IMR-90 (cell line): ENCODE results near the gene PIGBOS1. TPM values are rescaled to one million over a fixed set of nuclear protein-coding genes. Genes with fewer than 3 reads are reported as not detected.
"Not testable (repeated sequence)": the region's sequence is repeated elsewhere in the genome, so short reads cannot be mapped to it uniquely, and the experiment has no call there.

Experiments used
- ATAC-seq: fragments of 200-7000 bp; cut with Tn5 transposase; 2 replicates; pipeline ENCODE4 v1.9.1; 2020; ENCODE audit warnings: low read depth, mild to moderate bottlenecking, moderate library complexity
- BruUV-seq: library from RNA; stranded (reverse); fragments of 400-500 nt; replicated peaks from 2 replicates; lab custom pipeline; 2021; lab: Mats Ljungman, UMichigan
- CTCF ChIA-PET: fragments of 300-600 bp; formaldehyde crosslinking; extraction: SDS; loops from one replicate; lab custom pipeline; 2021; ENCODE audit warnings: antibody characterized with exemption; lab: Yijun Ruan, JAX
- POLR2A ChIA-PET: fragments of 300-600 bp; sonication (Branson Sonifier 250); formaldehyde crosslinking; loops from one replicate; lab custom pipeline; 2022; ENCODE audit warnings: antibody characterized with exemption; ENCODE audit not compliant: unreplicated experiment; lab: Charles Lee
- DNase-seq: peaks from one replicate; pipeline ENCODE4 v3.0.0; 2013
- H2AFZ ChIP-seq: replicated peaks from 2 replicates; pipeline ENCODE3; 2013; ENCODE audit warnings: low read length, mild to moderate bottlenecking; ENCODE audit not compliant: poor library complexity
- H2AK5ac ChIP-seq: 2 replicates; pipeline ENCODE4 v1.6.1; 2013; ENCODE audit warnings: low read depth, low read length, inconsistent platforms
- H2AK9ac ChIP-seq: replicated peaks from 2 replicates; pipeline ENCODE3; 2013; ENCODE audit warnings: mild to moderate bottlenecking, low read depth, low read length, moderate library complexity; ENCODE audit not compliant: poor library complexity
- H2BK120ac ChIP-seq: 2 replicates; pipeline ENCODE4 v1.6.1; 2013; ENCODE audit warnings: low read depth, low read length, inconsistent platforms
- H2BK15ac ChIP-seq: 3 replicates; pipeline ENCODE4 v1.6.1; 2013; ENCODE audit warnings: low read depth, low read length, inconsistent platforms
- H2BK20ac ChIP-seq: 2 replicates; pipeline ENCODE4 v1.6.1; 2013; ENCODE audit warnings: low read depth, mild to moderate bottlenecking, inconsistent platforms, low read length, moderate library complexity
- H2BK5ac ChIP-seq: 2 replicates; pipeline ENCODE4 v1.6.1; 2013; ENCODE audit warnings: mild to moderate bottlenecking, low read depth, low read length, inconsistent platforms; ENCODE audit not compliant: poor library complexity, severe bottlenecking
- H3K14ac ChIP-seq: replicated peaks from 2 replicates; pipeline ENCODE4 v1.6.1; 2013; ENCODE audit warnings: low read depth, low read length, inconsistent platforms
- H3K18ac ChIP-seq: 2 replicates; pipeline ENCODE4 v1.6.1; 2013; ENCODE audit warnings: low read depth, low read length, control low read depth
- H3K23ac ChIP-seq: 2 replicates; pipeline ENCODE4 v1.6.1; 2013; ENCODE audit warnings: low read depth, low read length, inconsistent platforms
- H3K27ac ChIP-seq: 2 replicates; pipeline ENCODE4 v1.5.1; 2013; ENCODE audit warnings: mild to moderate bottlenecking, control low read depth, low read length; ENCODE audit not compliant: insufficient read depth
- H3K27me3 ChIP-seq: 2 replicates; pipeline ENCODE4 v1.6.1; 2013; ENCODE audit warnings: low read length; ENCODE audit not compliant: control insufficient read depth, insufficient read depth
- H3K36me3 ChIP-seq: 2 replicates; pipeline ENCODE4 v1.6.1; 2013; ENCODE audit warnings: low read length, mixed read lengths; ENCODE audit not compliant: control insufficient read depth, insufficient read depth
- H3K4ac ChIP-seq: 2 replicates; pipeline ENCODE4 v1.6.1; 2013; ENCODE audit warnings: low read depth, low read length, inconsistent platforms
- H3K4me1 ChIP-seq: 2 replicates; pipeline ENCODE4 v1.6.1; 2013; ENCODE audit warnings: low read length, mixed read lengths; ENCODE audit not compliant: control insufficient read depth, insufficient read depth
- H3K4me2 ChIP-seq: 2 replicates; pipeline ENCODE4 v1.6.1; 2013; ENCODE audit warnings: low read depth, mild to moderate bottlenecking, control low read depth, low read length, moderate library complexity
- H3K4me3 ChIP-seq: 2 replicates; pipeline ENCODE4 v1.5.1; 2013; ENCODE audit warnings: low read depth, mild to moderate bottlenecking, control low read depth, low read length, moderate library complexity; ENCODE audit not compliant: insufficient read depth
- H3K56ac ChIP-seq: 2 replicates; pipeline ENCODE4 v1.6.1; 2013; ENCODE audit warnings: low read length, inconsistent platforms; ENCODE audit not compliant: insufficient read depth; ENCODE audit errors: extremely low read depth
- H3K79me1 ChIP-seq, 2 experiments: 2 replicates each; pipeline ENCODE4 v1.6.1; 2013; ENCODE audit warnings: low read length in 2 of 2, inconsistent platforms in 1 of 2, low read depth in 1 of 2
- H3K9ac ChIP-seq: 2 replicates; pipeline ENCODE4 v1.6.1; 2013; ENCODE audit warnings: low read depth, low read length, control low read depth
- H3K9me1 ChIP-seq: 2 replicates; pipeline ENCODE4 v1.6.1; 2013; ENCODE audit warnings: low read length, inconsistent platforms; ENCODE audit not compliant: insufficient read depth
- H3K9me3 ChIP-seq: 2 replicates; pipeline ENCODE4 v1.6.1; 2013; ENCODE audit warnings: low read length; ENCODE audit not compliant: control insufficient read depth, insufficient read depth
- H4K20me1 ChIP-seq: 2 replicates; pipeline ENCODE4 v1.6.1; 2013; ENCODE audit warnings: low read length, inconsistent platforms; ENCODE audit not compliant: insufficient read depth
- H4K5ac ChIP-seq: 2 replicates; pipeline ENCODE4 v1.6.1; 2013; ENCODE audit warnings: mild to moderate bottlenecking, low read depth, low read length, control low read depth
- H4K8ac ChIP-seq, 2 experiments: 2 replicates each; pipeline ENCODE4 v1.6.1; 2013; ENCODE audit warnings: low read depth in 2 of 2, low read length in 2 of 2, control low read depth in 1 of 2, inconsistent platforms in 1 of 2
- H4K91ac ChIP-seq: 2 replicates; pipeline ENCODE4 v1.6.1; 2013; ENCODE audit warnings: low read depth, low read length, inconsistent platforms; ENCODE audit not compliant: insufficient read depth
- RAD21 ChIP-seq: IDR thresholded peaks from 2 replicates; pipeline ENCODE4 v1.6.1; 2012; ENCODE audit warnings: low read length, improper control_type of control experiment
- RCOR1 ChIP-seq: IDR thresholded peaks from 2 replicates; pipeline ENCODE4 v1.6.1; 2012; ENCODE audit warnings: mild to moderate bottlenecking, low read length, improper control_type of control experiment; ENCODE audit not compliant: insufficient replicate concordance
- WGBS, 2 experiments: methylation state at CpG; one replicate each; pipeline versions ENCODE4 v1.1.5 to v1.1.7; 2013; ENCODE audit warnings: missing lambda C conversion rate in 2 of 2; ENCODE audit not compliant: insufficient read length in 1 of 2; ENCODE audit errors: extremely low coverage in 2 of 2; 5-methylcytosine and 5-hydroxymethylcytosine counted together
- dilution Hi-C: fragments of 300-500 bp; cut with HindIII; formaldehyde crosslinking; loops from one replicate; pipeline ENCODE4 v1.14.3; 2018; ENCODE audit warnings: low sequenced_read_pairs; ENCODE audit not compliant: unreplicated experiment
- in situ Hi-C: fragments of 300-500 bp; cut with MboI; formaldehyde crosslinking; loops from 3 replicates; pipeline ENCODE4 v1.14.3; 2019; ENCODE audit warnings: low sequenced_read_pairs, inconsistent platforms, mixed read lengths
- intact Hi-C: fragments of 100-400 bp; cut with micrococcal nuclease; formaldehyde crosslinking; loops from 2 replicates; pipeline ENCODE4 v1.10.0; 2022
- polyA plus RNA-seq, 3 experiments: library from polyadenylated mRNA; depleted of rRNA; stranded (reverse); fragments of >200 nt; gene quantifications; 2 replicates each; pipeline ENCODE4 v1.2.3, GENCODE V29; 2012; ENCODE audit warnings: low replicate concordance in 1 of 3
- total RNA-seq: library from RNA; depleted of rRNA; stranded (reverse); fragments of >200 nt; gene quantifications from 2 replicates; pipeline ENCODE4 v1.2.3, GENCODE V29; 2012

PIGBOS1 gene
- total and polyA plus RNA-seq, 2 of the 4 experiments (the other 2 are of a cell fraction), result 11.7 to 12.7 TPM

DNA sequence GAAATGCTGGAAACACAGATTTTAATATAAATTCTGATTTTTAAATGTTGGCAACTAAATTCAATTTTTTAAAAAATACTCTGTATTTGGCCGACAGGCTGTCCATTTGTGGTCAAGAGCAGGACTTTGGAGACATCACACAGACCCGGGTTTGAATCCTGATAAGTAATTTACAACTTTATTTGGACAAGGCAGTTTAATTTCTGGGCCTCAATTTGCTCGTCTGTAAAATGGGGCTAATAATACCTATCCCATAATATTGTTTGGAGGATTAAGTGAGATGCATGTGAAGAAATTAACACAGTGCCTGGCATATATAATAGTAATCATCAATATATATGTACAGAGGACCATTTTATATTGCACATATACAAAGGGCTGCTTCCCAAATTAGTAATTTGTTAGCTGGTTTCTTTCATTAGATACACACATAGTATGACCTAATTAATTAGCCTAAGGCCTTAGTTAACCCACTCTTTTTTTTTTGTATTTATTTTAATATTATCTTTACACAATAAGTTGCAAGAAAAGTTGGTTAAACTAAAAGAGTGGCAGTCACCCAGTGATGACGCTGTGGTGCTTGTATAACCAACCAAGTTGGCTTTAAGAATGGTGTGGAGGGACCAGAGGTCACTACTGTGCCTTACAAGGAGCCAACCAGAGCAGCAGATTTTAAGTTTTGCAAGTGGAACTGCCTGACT, 764 bp upstream of the PIGBOS1 start:
- no CpG with 5 or more reads among the region's 4 CpGs for WGBS, 2 experiments
- peak overlapping the region; percentile 42 for H4K91ac ChIP-seq
- ATAC-seq, result no peak
- H3K36me3 ChIP-seq, result no peaks in the 10 kb centered on the region
- peak overlapping the region; percentile 73 for H3K14ac ChIP-seq
- in situ Hi-C loops (no loop called here), dilution Hi-C loops (no loop called here), intact Hi-C loops (loop anchor here (1.0 to 2.0 kb wide), 2 partner anchors 89 to 115 kb away; partner anchors contain the start of genes CCPG1 and PIERCE2)
- no peak overlapping the region for H2BK15ac ChIP-seq
- H2AK9ac ChIP-seq, result no peak overlapping the region
- ChIA-PET POLR2A (interaction anchor here (0.6 kb wide), 1 partner anchor 51 kb away, joined by 4 read pairs; no protein-coding TSS in a partner anchor), CTCF (interaction anchor here (0.7 kb wide), 1 partner anchor 89 kb away, joined by 4 read pairs; no protein-coding TSS in a partner anchor)
- no peaks in the 10 kb centered on the region for H3K9me3 ChIP-seq
- H3K27me3 ChIP-seq, result no peaks in the 10 kb centered on the region
- H4K20me1 ChIP-seq, result no peaks in the 10 kb centered on the region
- peak overlapping the region; percentile 62 for H3K4me2 ChIP-seq
- peak overlapping the region; percentile 89 to 99 for H4K8ac ChIP-seq
- peak overlapping the region; percentile 56 for H2BK5ac ChIP-seq
- DNase-seq, result peak; percentile 5
- no peak overlapping the region for H2BK20ac ChIP-seq
- H2BK120ac ChIP-seq, result peak overlapping the region; percentile 44; the same call in 1 of the 2 replicates
- H4K5ac ChIP-seq, result peak overlapping the region; percentile 83
- H3K18ac ChIP-seq, result peak overlapping the region; percentile 81; the same call in 1 of the 2 replicates
- H2AFZ ChIP-seq, result peak overlapping the region; percentile 97
- peak overlapping the region; percentile 95 for H3K9ac ChIP-seq
- TF ChIP-seq RAD21 (no peak), RCOR1 (peak; percentile 51)
- peak overlapping the region; percentile 33; the same call in 1 of the 2 replicates for H3K23ac ChIP-seq
- peak overlapping the region; percentile 86 for H3K56ac ChIP-seq
- no peaks in the 10 kb centered on the region for H3K9me1 ChIP-seq
- peak overlapping the region; percentile 95 for H3K4ac ChIP-seq
- peaks cover 12 to 36% of the 10 kb centered on the region in 2 experiments for H3K79me1 ChIP-seq
- H3K4me1 ChIP-seq, result peaks cover 2% of the 10 kb centered on the region; the same call in 1 of the 2 replicates
- BruUV-seq, result no TSS peak
- H2AK5ac ChIP-seq, result no peak overlapping the region
- H3K4me3 ChIP-seq, result peak overlapping the region; percentile 71
- peak overlapping the region; percentile 94 for H3K27ac ChIP-seq

DNA sequence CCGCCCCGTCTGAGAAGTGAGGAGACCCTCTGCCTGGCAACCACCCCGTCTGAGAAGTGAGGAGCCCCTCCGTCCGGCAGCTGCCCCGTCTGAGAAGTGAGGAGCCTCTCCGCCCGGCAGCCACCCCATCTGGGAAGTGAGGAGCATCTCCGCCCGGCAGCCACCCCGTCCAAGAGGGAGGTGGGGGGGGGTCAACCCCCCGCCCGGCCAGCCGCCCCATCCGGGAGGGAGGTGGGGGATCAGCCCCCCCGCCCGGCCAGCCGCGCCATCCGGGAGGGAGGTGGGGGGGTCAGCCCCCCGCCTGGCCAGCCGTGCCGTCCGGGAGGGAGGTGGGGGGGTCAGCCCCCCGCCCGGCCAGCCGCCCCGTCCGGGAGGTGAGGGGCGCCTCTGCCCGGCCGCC, 16.1 kb downstream of the PIGBOS1 start:
- H3K9me1 ChIP-seq, H3K9me3 ChIP-seq, H3K27ac ChIP-seq, H3K9ac ChIP-seq, H3K79me1 ChIP-seq, DNase-seq, H4K8ac ChIP-seq, in situ Hi-C loops, H3K18ac ChIP-seq, H2BK5ac ChIP-seq, intact Hi-C loops, H2AK5ac ChIP-seq, H2BK20ac ChIP-seq, H3K4me2 ChIP-seq, CTCF ChIA-PET, ATAC-seq, H3K56ac ChIP-seq, H3K4me1 ChIP-seq, H3K36me3 ChIP-seq, H2BK15ac ChIP-seq, POLR2A ChIA-PET, dilution Hi-C loops, H2AK9ac ChIP-seq, H2AFZ ChIP-seq, H3K14ac ChIP-seq, H4K91ac ChIP-seq, BruUV-seq, H4K5ac ChIP-seq, H3K23ac ChIP-seq, H3K27me3 ChIP-seq, H4K20me1 ChIP-seq, H3K4me3 ChIP-seq, H2BK120ac ChIP-seq, H3K4ac ChIP-seq: not testable (repeated sequence)
- no CpG with 5 or more reads among the region's 32 CpGs for WGBS, 2 experiments
